SU-DHL-6 (cell line): ENCODE measurements around the gene WNK4.

Experiments used
- CTCF ChIP-seq: fragments of 200-600 bp; sonication (generic); IDR thresholded peaks from one replicate; pipeline ENCODE4 v1.5.1; 2017; ENCODE audit warnings: antibody characterized with exemption, mild to moderate bottlenecking, low read length, moderate library complexity; ENCODE audit not compliant: insufficient read depth, poor library complexity, severe bottlenecking
- EZH2phosphoT487 ChIP-seq: fragments of 200-600 bp; sonication (generic), shearing (Covaris generic); conservative IDR thresholded peaks from 2 replicates; pipeline ENCODE4 v1.6.1; 2018; ENCODE audit warnings: mild to moderate bottlenecking, antibody characterized with exemption, low read length, moderate library complexity, mixed read lengths

GRCh38 chr17:42832213-42832933 lies 52.0 kb downstream of the WNK4 start:
- TF ChIP-seq CTCF (no peak), EZH2phosphoT487 (no peak)
